PFSK-1 (cell line): ENCODE results near the gene JPH2.

ENCODE experiments used
- TAF1 ChIP-seq: IDR thresholded peaks from 2 replicates; pipeline ENCODE4 v1.6.1; 2012; ENCODE audit warnings: low read length, control low read depth, borderline replicate concordance; ENCODE audit not compliant: insufficient read depth
- TF ChIP-seq, protein P1 (sequence below), 2 experiments: IDR thresholded peaks; 2 replicates each; pipeline versions ENCODE4 v1.6.1 to v1.8.0; 2011 to 2012; ENCODE audit warnings: low read depth in 2 of 2, low read length in 2 of 2, control low read depth in 1 of 2, inconsistent platforms in 1 of 2, mild to moderate bottlenecking in 1 of 2, moderate library complexity in 1 of 2; ENCODE audit not compliant: insufficient read depth in 1 of 2

DNA sequence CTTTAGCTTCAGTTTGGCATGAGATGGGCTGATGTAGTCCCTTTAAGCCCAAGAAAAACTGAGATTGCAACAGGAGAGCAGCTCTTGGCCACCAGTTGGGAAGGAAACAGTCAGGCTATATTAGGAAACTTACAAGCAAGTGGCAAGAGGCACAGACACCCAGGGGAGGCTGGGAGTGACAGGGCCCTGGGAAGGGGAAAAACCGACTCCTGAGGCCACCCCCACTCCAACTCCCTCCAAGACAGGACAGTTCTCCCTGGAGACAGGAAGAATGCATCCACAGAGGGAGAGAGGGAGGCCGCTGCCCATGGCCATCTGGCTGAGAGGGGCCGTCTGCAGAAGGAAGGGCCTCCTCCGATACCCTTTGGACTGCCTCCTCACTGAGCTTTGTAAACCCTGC, 20.5 kb downstream of the JPH2 start:
- TF ChIP-seq, protein P1, sequence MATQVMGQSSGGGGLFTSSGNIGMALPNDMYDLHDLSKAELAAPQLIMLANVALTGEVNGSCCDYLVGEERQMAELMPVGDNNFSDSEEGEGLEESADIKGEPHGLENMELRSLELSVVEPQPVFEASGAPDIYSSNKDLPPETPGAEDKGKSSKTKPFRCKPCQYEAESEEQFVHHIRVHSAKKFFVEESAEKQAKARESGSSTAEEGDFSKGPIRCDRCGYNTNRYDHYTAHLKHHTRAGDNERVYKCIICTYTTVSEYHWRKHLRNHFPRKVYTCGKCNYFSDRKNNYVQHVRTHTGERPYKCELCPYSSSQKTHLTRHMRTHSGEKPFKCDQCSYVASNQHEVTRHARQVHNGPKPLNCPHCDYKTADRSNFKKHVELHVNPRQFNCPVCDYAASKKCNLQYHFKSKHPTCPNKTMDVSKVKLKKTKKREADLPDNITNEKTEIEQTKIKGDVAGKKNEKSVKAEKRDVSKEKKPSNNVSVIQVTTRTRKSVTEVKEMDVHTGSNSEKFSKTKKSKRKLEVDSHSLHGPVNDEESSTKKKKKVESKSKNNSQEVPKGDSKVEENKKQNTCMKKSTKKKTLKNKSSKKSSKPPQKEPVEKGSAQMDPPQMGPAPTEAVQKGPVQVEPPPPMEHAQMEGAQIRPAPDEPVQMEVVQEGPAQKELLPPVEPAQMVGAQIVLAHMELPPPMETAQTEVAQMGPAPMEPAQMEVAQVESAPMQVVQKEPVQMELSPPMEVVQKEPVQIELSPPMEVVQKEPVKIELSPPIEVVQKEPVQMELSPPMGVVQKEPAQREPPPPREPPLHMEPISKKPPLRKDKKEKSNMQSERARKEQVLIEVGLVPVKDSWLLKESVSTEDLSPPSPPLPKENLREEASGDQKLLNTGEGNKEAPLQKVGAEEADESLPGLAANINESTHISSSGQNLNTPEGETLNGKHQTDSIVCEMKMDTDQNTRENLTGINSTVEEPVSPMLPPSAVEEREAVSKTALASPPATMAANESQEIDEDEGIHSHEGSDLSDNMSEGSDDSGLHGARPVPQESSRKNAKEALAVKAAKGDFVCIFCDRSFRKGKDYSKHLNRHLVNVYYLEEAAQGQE (IDR thresholded peaks at IDR 0.05; ENCODE audit: insufficient read depth in 1 of 2, low read depth in 2 of 2, low read length in 2 of 2) = no peak
- no peak for TF ChIP-seq TAF1
